ENCODE data around the gene ORAI1.
"Not testable (repeated sequence)": the region's sequence is repeated elsewhere in the genome, so short reads cannot be mapped to it uniquely, and the experiment has no call there.

The ORAI1 gene

GRCh38 chr12:121649819-121650353 lies 23.6 kb downstream of the ORAI1 start:
- no peak overlapping the region for H3K4me3 ChIP-seq (ENCODE audit: low read length)
- DNase-seq (ENCODE audit: low read depth, low spot score), result no peak
- WGBS (ENCODE audit: insufficient coverage, insufficient read length), result no CpG with 5 or more reads among the region's 8 CpGs

GRCh38 chr12:121651320-121651719 lies 25.0 kb downstream of the ORAI1 start:
- H3K9me3 ChIP-seq (ENCODE audit: control insufficient read depth, insufficient read depth, low read length), result no peaks in the 10 kb centered on the region
- no peaks in the 10 kb centered on the region for H3K27me3 ChIP-seq (ENCODE audit: control insufficient read depth, insufficient read depth, low read length)
- H3K4me1 ChIP-seq (ENCODE audit: control insufficient read depth, insufficient read depth, low read length), result no peaks in the 10 kb centered on the region
- no CpG with 5 or more reads among the region's 8 CpGs for WGBS (ENCODE audit: insufficient coverage, insufficient read length)
- H3K36me3 ChIP-seq (ENCODE audit: control insufficient read depth, insufficient read depth, low read length), result no peaks in the 10 kb centered on the region; the same call in 1 of the 2 replicates
- no peak for DNase-seq (ENCODE audit: low read depth, low spot score)
- no peak overlapping the region for H3K27ac ChIP-seq (ENCODE audit: low read length)
- no peak overlapping the region for H3K4me3 ChIP-seq (ENCODE audit: low read length)

More at GRCh38 chr12:121649819-121650353, 23.6 kb downstream of the ORAI1 start:
- H3K4me1 ChIP-seq (ENCODE audit: control insufficient read depth, insufficient read depth, low read length), result no peaks in the 10 kb centered on the region
- no peak overlapping the region for H3K27ac ChIP-seq (ENCODE audit: low read length)
- H3K27me3 ChIP-seq (ENCODE audit: control insufficient read depth, insufficient read depth, low read length), result no peaks in the 10 kb centered on the region
- H3K9me3 ChIP-seq (ENCODE audit: control insufficient read depth, insufficient read depth, low read length), result no peaks in the 10 kb centered on the region
- no peaks in the 10 kb centered on the region; the same call in 1 of the 2 replicates for H3K36me3 ChIP-seq (ENCODE audit: control insufficient read depth, insufficient read depth, low read length)

- Histone ChIP-seq H3K27me3 (ENCODE audit: control insufficient read depth, insufficient read depth, low read length) (no peaks in the 10 kb centered on the region), H3K4me1 (ENCODE audit: control insufficient read depth, insufficient read depth, low read length) (no peaks in the 10 kb centered on the region), H3K9me3 (ENCODE audit: control insufficient read depth, insufficient read depth, low read length) (no peaks in the 10 kb centered on the region), H3K4me3 (ENCODE audit: low read length) (no peak overlapping the region), H3K36me3 (ENCODE audit: control insufficient read depth, insufficient read depth, low read length) (no peaks in the 10 kb centered on the region), H3K27ac (ENCODE audit: low read length) (no peak overlapping the region)
- no CpG with 5 or more reads among the region's 16 CpGs for WGBS (ENCODE audit: insufficient coverage, insufficient read length)
- no peak for DNase-seq (ENCODE audit: low read depth, low spot score)
These were observed 26.6 kb downstream of the ORAI1 start for GRCh38 chr12:121652767-121653497.

- Histone ChIP-seq H3K4me3 (ENCODE audit: low read length) (no peak overlapping the region), H3K4me1 (ENCODE audit: control insufficient read depth, insufficient read depth, low read length) (peaks cover 3% of the 10 kb centered on the region; the same call in 1 of the 2 replicates), H3K9me3 (ENCODE audit: control insufficient read depth, insufficient read depth, low read length) (no peaks in the 10 kb centered on the region), H3K27ac (ENCODE audit: low read length) (no peak overlapping the region), H3K27me3 (ENCODE audit: control insufficient read depth, insufficient read depth, low read length) (no peaks in the 10 kb centered on the region), H3K36me3 (ENCODE audit: control insufficient read depth, insufficient read depth, low read length) (no peaks in the 10 kb centered on the region)
- no peak for DNase-seq (ENCODE audit: low read depth, low spot score)
- WGBS (ENCODE audit: insufficient coverage, insufficient read length), result no CpG with 5 or more reads among the region's 18 CpGs
These were observed 27.7 kb downstream of the ORAI1 start for GRCh38 chr12:121653999-121654398.

GRCh38 chr12:121656122-121656521 lies 29.8 kb downstream of the ORAI1 start:
- no CpG with 5 or more reads among the region's 2 CpGs for WGBS (ENCODE audit: insufficient coverage, insufficient read length)
- Histone ChIP-seq H3K27ac (ENCODE audit: low read length) (no peak overlapping the region), H3K36me3 (ENCODE audit: control insufficient read depth, insufficient read depth, low read length) (no peaks in the 10 kb centered on the region)

GRCh38 chr12:121657305-121658008 lies 31.1 kb downstream of the ORAI1 start:
- no peaks in the 10 kb centered on the region for H3K9me3 ChIP-seq (ENCODE audit: control insufficient read depth, insufficient read depth, low read length)
- no peaks in the 10 kb centered on the region for H3K27me3 ChIP-seq (ENCODE audit: control insufficient read depth, insufficient read depth, low read length)
- peaks cover 5% of the 10 kb centered on the region; the same call in 1 of the 2 replicates for H3K4me1 ChIP-seq (ENCODE audit: control insufficient read depth, insufficient read depth, low read length)
- no peak overlapping the region for H3K4me3 ChIP-seq (ENCODE audit: low read length)
- no peak overlapping the region for H3K27ac ChIP-seq (ENCODE audit: low read length)
- WGBS (ENCODE audit: insufficient coverage, insufficient read length), result no CpG with 5 or more reads among the region's 18 CpGs
- H3K36me3 ChIP-seq (ENCODE audit: control insufficient read depth, insufficient read depth, low read length), result no peaks in the 10 kb centered on the region
- DNase-seq (ENCODE audit: low read depth, low spot score), result no peak

More at GRCh38 chr12:121656122-121656521, 29.8 kb downstream of the ORAI1 start:
- H3K9me3 ChIP-seq (ENCODE audit: control insufficient read depth, insufficient read depth, low read length), result no peaks in the 10 kb centered on the region
- peaks cover 5% of the 10 kb centered on the region; the same call in 1 of the 2 replicates for H3K4me1 ChIP-seq (ENCODE audit: control insufficient read depth, insufficient read depth, low read length)
- H3K27me3 ChIP-seq (ENCODE audit: control insufficient read depth, insufficient read depth, low read length), result no peaks in the 10 kb centered on the region
- DNase-seq (ENCODE audit: low read depth, low spot score), result no peak
- no peak overlapping the region for H3K4me3 ChIP-seq (ENCODE audit: low read length)

GRCh38 chr12:121661353-121662105 lies 35.2 kb downstream of the ORAI1 start:
- H3K4me1 ChIP-seq (ENCODE audit: control insufficient read depth, insufficient read depth, low read length), result not testable (repeated sequence)

GRCh38 chr12:121663610-121663929 lies 37.2 kb downstream of the ORAI1 start:
- Histone ChIP-seq H3K4me1 (ENCODE audit: control insufficient read depth, insufficient read depth, low read length) (peaks cover 6% of the 10 kb centered on the region; the same call in 1 of the 2 replicates), H3K9me3 (ENCODE audit: control insufficient read depth, insufficient read depth, low read length) (no peaks in the 10 kb centered on the region), H3K27ac (ENCODE audit: low read length) (no peak overlapping the region), H3K4me3 (ENCODE audit: low read length) (no peak overlapping the region), H3K36me3 (ENCODE audit: control insufficient read depth, insufficient read depth, low read length) (no peaks in the 10 kb centered on the region), H3K27me3 (ENCODE audit: control insufficient read depth, insufficient read depth, low read length) (no peaks in the 10 kb centered on the region)
- no CpG with 5 or more reads among the region's 3 CpGs for WGBS (ENCODE audit: insufficient coverage, insufficient read length)
- no peak for DNase-seq (ENCODE audit: low read depth, low spot score)

More at GRCh38 chr12:121661353-121662105, 35.2 kb downstream of the ORAI1 start:
- not testable (repeated sequence) for H3K27ac ChIP-seq (ENCODE audit: low read length); H3K27me3 ChIP-seq (ENCODE audit: control insufficient read depth, insufficient read depth, low read length); H3K4me3 ChIP-seq (ENCODE audit: low read length); H3K9me3 ChIP-seq (ENCODE audit: control insufficient read depth, insufficient read depth, low read length); H3K36me3 ChIP-seq (ENCODE audit: control insufficient read depth, insufficient read depth, low read length); DNase-seq (ENCODE audit: low read depth, low spot score)
- no CpG with 5 or more reads among the region's 11 CpGs for WGBS (ENCODE audit: insufficient coverage, insufficient read length)

- not testable (repeated sequence) for DNase-seq (ENCODE audit: low read depth, low spot score); H3K27me3 ChIP-seq (ENCODE audit: control insufficient read depth, insufficient read depth, low read length); H3K9me3 ChIP-seq (ENCODE audit: control insufficient read depth, insufficient read depth, low read length); H3K36me3 ChIP-seq (ENCODE audit: control insufficient read depth, insufficient read depth, low read length); H3K27ac ChIP-seq (ENCODE audit: low read length); H3K4me3 ChIP-seq (ENCODE audit: low read length); H3K4me1 ChIP-seq (ENCODE audit: control insufficient read depth, insufficient read depth, low read length)
- no CpG with 5 or more reads among the region's 6 CpGs for WGBS (ENCODE audit: insufficient coverage, insufficient read length)
These were observed 40.5 kb downstream of the ORAI1 start for GRCh38 chr12:121666829-121667228.

Data from iPS DF 6.9 (cell line).